ENCODE data around the gene MATN4.

MATN4 gene

DNA sequence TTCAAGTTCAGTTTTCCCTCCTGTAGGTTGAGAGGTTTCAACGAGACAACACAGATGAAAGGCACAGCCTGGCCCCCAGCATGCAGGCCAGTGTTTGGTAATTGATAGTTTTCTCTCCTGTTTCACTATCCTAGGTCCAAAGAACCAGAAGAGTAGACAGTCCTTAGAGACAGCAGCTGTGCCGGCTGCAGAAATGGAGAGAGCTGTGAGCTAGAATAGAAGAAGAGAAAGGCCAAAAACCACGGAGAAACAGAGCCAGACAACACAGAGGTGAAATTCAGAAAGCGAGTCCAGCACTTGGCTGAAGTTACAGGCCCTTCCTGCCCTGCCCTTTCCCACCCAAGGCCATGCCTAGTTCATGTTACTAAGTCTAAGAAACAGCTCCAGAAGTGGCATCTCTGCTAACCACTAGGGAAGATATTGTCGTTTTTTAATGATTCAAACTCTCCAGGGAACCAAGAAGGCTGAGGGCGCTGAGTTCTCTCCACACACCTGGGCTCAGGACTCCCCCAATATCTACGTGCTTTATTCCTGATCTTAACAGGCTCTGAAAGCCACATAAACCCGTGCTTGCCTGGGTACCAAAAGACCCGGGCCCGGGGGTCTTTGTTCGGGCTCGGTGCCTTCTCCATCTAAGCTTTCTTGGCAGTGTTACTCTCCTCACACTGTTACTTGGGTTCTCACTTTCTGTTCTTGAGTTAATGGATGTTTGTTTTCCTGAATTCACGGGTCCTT lies 18.0 kb downstream of the MATN4 start:
- TF ChIP-seq, protein P1, sequence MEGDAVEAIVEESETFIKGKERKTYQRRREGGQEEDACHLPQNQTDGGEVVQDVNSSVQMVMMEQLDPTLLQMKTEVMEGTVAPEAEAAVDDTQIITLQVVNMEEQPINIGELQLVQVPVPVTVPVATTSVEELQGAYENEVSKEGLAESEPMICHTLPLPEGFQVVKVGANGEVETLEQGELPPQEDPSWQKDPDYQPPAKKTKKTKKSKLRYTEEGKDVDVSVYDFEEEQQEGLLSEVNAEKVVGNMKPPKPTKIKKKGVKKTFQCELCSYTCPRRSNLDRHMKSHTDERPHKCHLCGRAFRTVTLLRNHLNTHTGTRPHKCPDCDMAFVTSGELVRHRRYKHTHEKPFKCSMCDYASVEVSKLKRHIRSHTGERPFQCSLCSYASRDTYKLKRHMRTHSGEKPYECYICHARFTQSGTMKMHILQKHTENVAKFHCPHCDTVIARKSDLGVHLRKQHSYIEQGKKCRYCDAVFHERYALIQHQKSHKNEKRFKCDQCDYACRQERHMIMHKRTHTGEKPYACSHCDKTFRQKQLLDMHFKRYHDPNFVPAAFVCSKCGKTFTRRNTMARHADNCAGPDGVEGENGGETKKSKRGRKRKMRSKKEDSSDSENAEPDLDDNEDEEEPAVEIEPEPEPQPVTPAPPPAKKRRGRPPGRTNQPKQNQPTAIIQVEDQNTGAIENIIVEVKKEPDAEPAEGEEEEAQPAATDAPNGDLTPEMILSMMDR (conservative IDR thresholded peaks at IDR 0.05; ENCODE audit: low read depth, low read length), result no peak
- no peak for DNase-seq (ENCODE audit: low read depth)
- H3K4me3 ChIP-seq (ENCODE audit: low read length), result no peak overlapping the region

DNA sequence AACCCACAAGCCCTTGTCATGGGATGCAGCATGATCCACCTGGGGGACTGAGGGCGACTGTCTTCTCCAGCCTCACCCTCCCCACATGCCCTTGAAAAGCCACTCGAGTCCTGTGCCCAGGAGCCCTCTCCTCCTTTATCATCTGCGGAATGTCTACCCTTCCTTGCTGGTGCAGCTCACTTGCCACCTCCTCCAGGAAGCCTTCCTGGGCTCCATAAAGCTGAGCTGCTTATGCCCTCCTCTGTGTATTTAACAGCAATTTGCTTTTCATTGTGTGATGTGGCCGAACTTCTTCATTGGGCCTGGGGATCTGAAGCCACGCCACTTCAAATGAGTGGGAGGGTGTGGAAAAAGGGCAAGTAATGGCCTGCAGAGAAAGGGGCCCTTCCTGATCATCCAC lies 19.2 kb downstream of the MATN4 start:
- no peak overlapping the region for H3K4me3 ChIP-seq (ENCODE audit: low read length)
- TF ChIP-seq, protein P1 (conservative IDR thresholded peaks at IDR 0.05; ENCODE audit: low read depth, low read length), result no peak
- no peak for DNase-seq (ENCODE audit: low read depth)

DNA sequence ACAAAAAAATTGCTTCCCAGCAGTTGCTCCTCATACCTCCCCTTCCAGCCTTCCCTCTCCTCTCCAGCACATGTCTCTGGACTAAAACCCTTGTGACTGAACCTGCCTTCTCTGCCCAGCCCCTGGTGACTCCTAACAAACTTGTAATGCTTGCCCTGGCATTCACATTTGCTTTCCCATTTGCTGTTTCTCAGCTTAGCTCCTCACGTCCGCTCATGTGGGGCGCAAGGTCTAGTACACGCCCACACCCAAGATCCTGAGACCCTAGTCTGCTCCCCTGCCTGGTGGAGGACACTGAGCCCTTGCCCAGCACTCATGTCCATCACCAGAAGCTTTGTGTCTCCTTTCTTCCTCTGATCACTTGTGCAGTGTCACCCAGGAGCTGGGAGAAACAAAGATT lies 19.7 kb downstream of the MATN4 start:
- no peak overlapping the region for H3K4me3 ChIP-seq (ENCODE audit: low read length)
- TF ChIP-seq, protein P1 (conservative IDR thresholded peaks at IDR 0.05; ENCODE audit: low read depth, low read length), result no peak
- DNase-seq (ENCODE audit: low read depth), result no peak

DNA sequence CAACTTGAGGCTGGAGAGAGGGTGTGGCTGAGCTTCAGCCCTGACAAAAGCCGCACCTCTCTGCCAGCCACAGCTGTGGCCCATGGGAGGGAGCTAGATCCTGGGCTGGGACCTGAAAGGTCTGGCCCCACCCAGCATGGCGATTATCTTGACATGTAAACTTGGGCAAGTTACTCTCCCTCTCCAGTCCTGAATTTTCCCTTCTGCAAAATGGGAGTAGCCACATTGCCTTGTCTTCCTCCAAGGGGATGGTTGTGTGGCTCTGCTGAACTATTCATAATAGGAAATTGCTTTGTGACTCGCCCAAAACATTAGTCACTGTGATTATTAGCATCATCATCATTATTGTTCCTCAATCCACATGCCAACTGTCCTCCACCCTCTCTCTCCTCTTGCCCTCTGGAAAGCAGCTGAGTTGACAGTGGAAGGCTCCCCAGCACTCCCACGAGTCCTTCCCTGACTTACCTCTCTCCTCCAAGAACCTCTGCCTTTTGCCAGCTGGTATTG lies 24.5 kb downstream of the MATN4 start:
- no peak for DNase-seq (ENCODE audit: low read depth)
- TF ChIP-seq, protein P1 (conservative IDR thresholded peaks at IDR 0.05; ENCODE audit: low read depth, low read length), result no peak
- no peak overlapping the region for H3K4me3 ChIP-seq (ENCODE audit: low read length)

DNA sequence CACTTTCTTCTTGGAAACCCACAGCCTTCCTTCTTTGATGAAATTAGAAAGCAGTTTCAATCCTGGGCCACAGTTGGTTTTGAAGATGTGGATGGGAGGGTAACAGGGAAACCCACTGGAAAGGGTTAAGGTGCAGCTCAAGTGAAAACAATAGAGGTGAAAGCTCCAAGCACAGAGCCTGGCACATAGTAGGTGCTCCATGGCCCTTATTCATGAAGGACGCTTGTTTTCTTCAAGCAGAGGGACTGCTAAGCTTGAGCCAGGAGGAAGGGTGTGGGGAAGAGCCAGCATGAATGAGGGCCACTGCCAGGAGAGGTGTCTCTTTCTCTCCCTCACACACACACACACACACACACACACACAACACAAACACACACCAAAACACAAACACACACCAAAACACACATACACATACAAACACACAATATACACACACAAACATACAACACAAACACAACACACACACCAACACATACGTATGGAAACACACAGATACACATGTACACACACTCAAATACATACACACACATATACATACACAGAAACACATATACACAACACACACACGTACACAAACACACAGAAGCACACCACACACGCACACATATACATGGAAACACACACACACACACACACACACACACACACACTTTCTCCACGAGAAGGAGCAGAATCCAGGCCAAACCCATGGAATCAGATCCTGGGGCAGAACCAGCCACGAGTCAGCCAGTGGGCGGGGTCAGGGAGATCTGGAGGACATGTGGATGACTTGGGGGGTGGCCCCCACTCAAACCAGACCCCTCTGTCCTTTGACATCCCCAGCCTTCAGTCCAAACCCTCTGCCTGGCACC lies 25.2 kb downstream of the MATN4 start:
- no peak for DNase-seq (ENCODE audit: low read depth)
- TF ChIP-seq, protein P1 (conservative IDR thresholded peaks at IDR 0.05; ENCODE audit: low read depth, low read length), result no peak
- no peak overlapping the region for H3K4me3 ChIP-seq (ENCODE audit: low read length)

DNA sequence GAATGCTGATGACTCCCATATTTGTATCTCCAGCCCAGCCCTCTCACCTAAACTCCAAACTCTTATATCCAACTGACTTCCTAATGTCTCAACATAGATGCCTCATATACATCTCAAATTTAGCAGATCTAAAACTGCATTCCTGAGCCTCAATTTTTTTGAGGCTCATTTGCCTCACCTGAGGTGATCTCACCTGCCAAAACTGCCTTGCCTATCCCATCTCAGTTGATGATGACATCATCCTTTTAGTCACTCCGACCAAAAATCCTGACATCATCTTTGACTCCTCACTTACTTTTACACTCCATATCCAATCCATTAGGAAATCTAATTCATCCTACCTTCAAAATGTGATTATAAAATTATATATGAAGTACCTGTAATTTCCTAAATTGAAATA lies 28.1 kb downstream of the MATN4 start:
- TF ChIP-seq, protein P1 (conservative IDR thresholded peaks at IDR 0.05; ENCODE audit: low read depth, low read length), result no peak
- H3K4me3 ChIP-seq (ENCODE audit: low read length), result no peak overlapping the region
- no peak for DNase-seq (ENCODE audit: low read depth)

All from retinal pigment epithelial cell (primary cell).